GM23338 (cell line): ENCODE data around the gene DDX24.

Experiments
- CREB1 ChIP-seq: fragments of 250-450 bp; sonication (Bioruptor Pico); IDR thresholded peaks from 2 replicates; pipeline ENCODE4 v1.5.0; 2020; ENCODE audit warnings: low read depth, mild to moderate bottlenecking, moderate library complexity
- EZH2 ChIP-seq: fragments of 200-600 bp; sonication (generic); IDR thresholded peaks from one replicate; pipeline ENCODE4 v1.8.0; 2017; ENCODE audit warnings: antibody characterized with exemption, mild to moderate bottlenecking, low read depth; ENCODE audit not compliant: unreplicated experiment
- EZH2phosphoT487 ChIP-seq: fragments of 200-600 bp; sonication (generic); IDR thresholded peaks from one replicate; pipeline ENCODE4 v1.8.1; 2018; ENCODE audit warnings: antibody characterized with exemption; ENCODE audit not compliant: unreplicated experiment
- NANOG ChIP-seq: IDR thresholded peaks from 2 replicates; pipeline ENCODE4 v1.6.1; 2016; ENCODE audit warnings: antibody characterized with exemption, borderline replicate concordance
- POLR2AphosphoS5 ChIP-seq: IDR thresholded peaks from 2 replicates; pipeline ENCODE4 v1.6.1; 2016; ENCODE audit warnings: antibody characterized with exemption, low read depth
- TF ChIP-seq, protein P1 (sequence below), 2 experiments: fragments of 200-600 bp in 1 of 2; sonication (generic) in 1 of 2; conservative IDR thresholded peaks; 2 replicates each; pipeline versions ENCODE4 v1.5.1 to v1.6.1; 2016 to 2017; ENCODE audit warnings: antibody characterized with exemption in 2 of 2, low read depth in 2 of 2, mild to moderate bottlenecking in 2 of 2, moderate library complexity in 1 of 2
- TF ChIP-seq, protein P2 (sequence below): IDR thresholded peaks from one replicate; pipeline ENCODE4 v1.6.1; 2018; ENCODE audit warnings: antibody characterized with exemption; ENCODE audit not compliant: unreplicated experiment

DNA sequence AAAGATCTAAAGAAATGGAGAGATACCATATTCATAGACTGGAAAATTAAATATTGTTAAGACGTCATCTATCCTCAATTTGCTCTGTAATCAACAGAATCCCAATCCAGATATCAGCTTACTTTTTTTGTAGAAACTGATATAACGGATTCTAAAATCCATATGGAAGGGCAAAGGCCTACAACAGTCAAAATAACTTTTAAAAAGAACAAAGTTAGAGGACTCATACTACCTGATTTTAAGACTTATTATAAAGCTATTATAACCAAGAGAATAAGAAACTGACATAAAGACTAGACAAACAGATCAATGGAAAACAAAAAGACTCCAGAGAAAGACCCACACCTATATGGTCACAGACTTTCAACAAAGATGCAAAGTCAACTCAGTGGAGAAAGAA is 6.0 kb downstream of the DDX24 start:
- no peak for TF ChIP-seq EZH2phosphoT487
- TF ChIP-seq, protein P1, sequence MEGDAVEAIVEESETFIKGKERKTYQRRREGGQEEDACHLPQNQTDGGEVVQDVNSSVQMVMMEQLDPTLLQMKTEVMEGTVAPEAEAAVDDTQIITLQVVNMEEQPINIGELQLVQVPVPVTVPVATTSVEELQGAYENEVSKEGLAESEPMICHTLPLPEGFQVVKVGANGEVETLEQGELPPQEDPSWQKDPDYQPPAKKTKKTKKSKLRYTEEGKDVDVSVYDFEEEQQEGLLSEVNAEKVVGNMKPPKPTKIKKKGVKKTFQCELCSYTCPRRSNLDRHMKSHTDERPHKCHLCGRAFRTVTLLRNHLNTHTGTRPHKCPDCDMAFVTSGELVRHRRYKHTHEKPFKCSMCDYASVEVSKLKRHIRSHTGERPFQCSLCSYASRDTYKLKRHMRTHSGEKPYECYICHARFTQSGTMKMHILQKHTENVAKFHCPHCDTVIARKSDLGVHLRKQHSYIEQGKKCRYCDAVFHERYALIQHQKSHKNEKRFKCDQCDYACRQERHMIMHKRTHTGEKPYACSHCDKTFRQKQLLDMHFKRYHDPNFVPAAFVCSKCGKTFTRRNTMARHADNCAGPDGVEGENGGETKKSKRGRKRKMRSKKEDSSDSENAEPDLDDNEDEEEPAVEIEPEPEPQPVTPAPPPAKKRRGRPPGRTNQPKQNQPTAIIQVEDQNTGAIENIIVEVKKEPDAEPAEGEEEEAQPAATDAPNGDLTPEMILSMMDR (conservative IDR thresholded peaks at IDR 0.05; ENCODE audit: low read depth in 2 of 2), result no peak
- TF ChIP-seq CREB1, result no peak
- TF ChIP-seq EZH2, result no peak
- TF ChIP-seq, protein P2, sequence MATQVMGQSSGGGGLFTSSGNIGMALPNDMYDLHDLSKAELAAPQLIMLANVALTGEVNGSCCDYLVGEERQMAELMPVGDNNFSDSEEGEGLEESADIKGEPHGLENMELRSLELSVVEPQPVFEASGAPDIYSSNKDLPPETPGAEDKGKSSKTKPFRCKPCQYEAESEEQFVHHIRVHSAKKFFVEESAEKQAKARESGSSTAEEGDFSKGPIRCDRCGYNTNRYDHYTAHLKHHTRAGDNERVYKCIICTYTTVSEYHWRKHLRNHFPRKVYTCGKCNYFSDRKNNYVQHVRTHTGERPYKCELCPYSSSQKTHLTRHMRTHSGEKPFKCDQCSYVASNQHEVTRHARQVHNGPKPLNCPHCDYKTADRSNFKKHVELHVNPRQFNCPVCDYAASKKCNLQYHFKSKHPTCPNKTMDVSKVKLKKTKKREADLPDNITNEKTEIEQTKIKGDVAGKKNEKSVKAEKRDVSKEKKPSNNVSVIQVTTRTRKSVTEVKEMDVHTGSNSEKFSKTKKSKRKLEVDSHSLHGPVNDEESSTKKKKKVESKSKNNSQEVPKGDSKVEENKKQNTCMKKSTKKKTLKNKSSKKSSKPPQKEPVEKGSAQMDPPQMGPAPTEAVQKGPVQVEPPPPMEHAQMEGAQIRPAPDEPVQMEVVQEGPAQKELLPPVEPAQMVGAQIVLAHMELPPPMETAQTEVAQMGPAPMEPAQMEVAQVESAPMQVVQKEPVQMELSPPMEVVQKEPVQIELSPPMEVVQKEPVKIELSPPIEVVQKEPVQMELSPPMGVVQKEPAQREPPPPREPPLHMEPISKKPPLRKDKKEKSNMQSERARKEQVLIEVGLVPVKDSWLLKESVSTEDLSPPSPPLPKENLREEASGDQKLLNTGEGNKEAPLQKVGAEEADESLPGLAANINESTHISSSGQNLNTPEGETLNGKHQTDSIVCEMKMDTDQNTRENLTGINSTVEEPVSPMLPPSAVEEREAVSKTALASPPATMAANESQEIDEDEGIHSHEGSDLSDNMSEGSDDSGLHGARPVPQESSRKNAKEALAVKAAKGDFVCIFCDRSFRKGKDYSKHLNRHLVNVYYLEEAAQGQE, result no peak
- TF ChIP-seq POLR2AphosphoS5, result no peak
- no peak for TF ChIP-seq NANOG
